Measurements from ENCODE around the gene SOX5. TPM values are rescaled to one million over a fixed set of nuclear protein-coding genes. Genes with fewer than 3 reads are reported as not detected.
"Not testable (repeated sequence)": the region's sequence is repeated elsewhere in the genome, so short reads cannot be mapped to it uniquely, and the experiment has no call there.

The SOX5 gene
- polyA plus RNA-seq, 1 experiment: 6.7 TPM

DNA sequence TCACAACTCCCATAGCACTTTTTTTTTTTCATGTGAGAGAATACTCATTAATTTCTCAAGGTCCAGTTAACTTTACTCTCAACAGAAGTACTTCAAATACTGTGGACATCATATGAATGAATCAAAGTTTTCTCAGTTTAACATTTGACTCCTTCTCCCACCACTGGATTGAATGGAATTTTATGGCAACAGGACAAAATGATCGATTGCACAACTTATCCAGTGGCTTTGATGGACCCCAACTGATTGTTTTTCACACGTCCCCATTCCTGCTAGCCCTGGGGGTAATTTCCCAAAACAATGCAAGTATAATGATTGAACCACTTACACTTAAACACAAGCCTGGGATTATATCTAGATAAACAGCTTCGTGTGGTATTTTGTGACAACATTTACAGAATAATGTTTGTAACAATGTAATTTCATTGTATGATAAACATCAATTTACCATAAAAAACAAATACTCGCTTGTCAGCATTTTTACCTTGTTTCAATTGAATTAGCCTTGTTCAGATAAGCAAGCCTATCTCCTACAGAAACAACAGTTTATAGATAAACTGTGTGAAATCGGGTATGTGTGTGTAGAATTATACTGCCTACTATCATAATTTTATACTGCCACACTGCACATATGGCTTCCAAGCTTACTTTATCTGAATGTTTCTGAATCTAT lies 60.9 kb downstream of the SOX5 start:
- POLR2A ChIA-PET: no interaction called here
- H3K9me3 ChIP-seq (ENCODE audit: control insufficient read depth, insufficient read depth, low read length): no peaks in the 10 kb centered on the region
- H3K4me3 ChIP-seq (ENCODE audit: low read depth, low read length): no peak overlapping the region
- CTCF ChIA-PET: no interaction called here
- no peak for TF ChIP-seq CTCF (IDR thresholded peaks at IDR 0.05; ENCODE audit: low read depth, low read length)
- DNase-seq (ENCODE audit: low read depth, low spot score): no peak
- H3K27ac ChIP-seq (ENCODE audit: low read depth, low read length): no peak overlapping the region
- H3K27me3 ChIP-seq (ENCODE audit: control insufficient read depth, insufficient read depth, low read length): no peaks in the 10 kb centered on the region

GRCh38 chr12:23887055-23887835 lies 62.2 kb downstream of the SOX5 start:
- ChIA-PET CTCF (no interaction called here), POLR2A (no interaction called here)
- Histone ChIP-seq H3K4me3 (ENCODE audit: low read depth, low read length) (no peak overlapping the region), H3K27me3 (ENCODE audit: control insufficient read depth, insufficient read depth, low read length) (no peaks in the 10 kb centered on the region), H3K9me3 (ENCODE audit: control insufficient read depth, insufficient read depth, low read length) (no peaks in the 10 kb centered on the region), H3K27ac (ENCODE audit: low read depth, low read length) (no peak overlapping the region)
- TF ChIP-seq CTCF (IDR thresholded peaks at IDR 0.05; ENCODE audit: low read depth, low read length): no peak
- no peak for DNase-seq (ENCODE audit: low read depth, low spot score)

DNA sequence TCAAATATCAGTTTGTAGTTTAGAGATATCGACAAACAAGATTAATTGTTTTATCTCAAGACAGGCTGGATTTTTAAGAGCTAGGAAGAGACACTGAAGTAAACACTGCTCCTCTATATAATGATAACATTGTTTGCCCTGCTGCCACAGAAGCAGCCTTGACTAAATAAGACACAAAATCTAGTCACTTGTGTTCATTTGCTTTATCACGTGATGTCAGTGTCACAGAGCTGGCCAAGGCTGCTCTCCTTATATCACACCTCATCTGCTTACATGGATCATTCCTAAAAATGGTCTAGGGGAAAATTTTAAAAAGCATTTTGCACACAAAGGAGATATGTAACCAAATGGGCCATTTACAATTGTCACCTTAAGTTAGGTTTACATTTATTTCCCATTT lies 64.1 kb downstream of the SOX5 start:
- no peak for TF ChIP-seq CTCF (IDR thresholded peaks at IDR 0.05; ENCODE audit: low read depth, low read length)
- POLR2A ChIA-PET: no interaction called here
- DNase-seq (ENCODE audit: low read depth, low spot score): no peak
- Histone ChIP-seq H3K9me3 (ENCODE audit: control insufficient read depth, insufficient read depth, low read length) (no peaks in the 10 kb centered on the region), H3K4me3 (ENCODE audit: low read depth, low read length) (no peak overlapping the region), H3K27ac (ENCODE audit: low read depth, low read length) (no peak overlapping the region), H3K27me3 (ENCODE audit: control insufficient read depth, insufficient read depth, low read length) (no peaks in the 10 kb centered on the region)
- CTCF ChIA-PET: no interaction called here

DNA sequence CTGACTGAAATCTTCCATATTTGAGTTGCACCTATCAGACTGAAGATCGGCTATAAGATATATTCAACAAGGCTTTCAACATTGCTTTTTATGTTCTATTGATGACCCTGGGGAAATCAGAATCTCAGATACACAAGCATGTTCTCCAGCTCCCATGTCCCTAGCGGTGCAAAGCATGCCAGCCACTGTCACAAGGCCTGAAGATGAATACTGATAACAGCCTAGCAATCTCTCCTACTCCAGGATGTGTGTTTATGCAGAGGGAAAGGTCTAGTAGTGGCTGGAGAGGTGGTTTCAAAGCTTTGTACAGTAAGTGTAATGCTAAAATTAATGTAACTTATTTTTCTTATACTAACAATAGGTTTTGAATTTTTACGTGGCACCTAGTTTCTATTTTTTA lies 64.6 kb downstream of the SOX5 start:
- H3K27me3 ChIP-seq (ENCODE audit: control insufficient read depth, insufficient read depth, low read length): no peaks in the 10 kb centered on the region
- ChIA-PET CTCF (no interaction called here), POLR2A (no interaction called here)
- H3K4me3 ChIP-seq (ENCODE audit: low read depth, low read length): no peak overlapping the region
- no peaks in the 10 kb centered on the region for H3K9me3 ChIP-seq (ENCODE audit: control insufficient read depth, insufficient read depth, low read length)
- no peak overlapping the region for H3K27ac ChIP-seq (ENCODE audit: low read depth, low read length)
- no peak for TF ChIP-seq CTCF (IDR thresholded peaks at IDR 0.05; ENCODE audit: low read depth, low read length)
- DNase-seq (ENCODE audit: low read depth, low spot score): no peak

DNA sequence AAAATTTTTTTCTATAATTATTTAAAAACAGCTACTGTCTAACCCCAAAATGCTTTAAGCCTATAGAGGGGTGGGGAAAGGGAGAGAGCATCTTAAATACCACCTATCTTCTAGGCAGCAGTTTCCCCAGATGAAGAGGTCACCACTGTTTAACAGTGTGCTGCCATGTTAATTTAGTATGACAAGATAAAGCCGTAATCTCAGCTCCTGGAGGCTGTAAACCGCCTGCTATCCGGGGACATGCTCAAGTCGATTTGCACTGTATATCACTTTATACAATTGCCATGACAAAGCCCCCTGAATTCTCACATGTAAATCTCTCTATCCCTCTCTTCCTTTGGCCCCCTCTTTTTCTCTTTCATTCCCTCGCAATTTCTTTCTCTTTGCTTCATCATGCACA lies 68.5 kb downstream of the SOX5 start:
- ChIA-PET POLR2A (no interaction called here), CTCF (no interaction called here)
- no peak for TF ChIP-seq CTCF (IDR thresholded peaks at IDR 0.05; ENCODE audit: low read depth, low read length)
- Histone ChIP-seq H3K27ac (ENCODE audit: low read depth, low read length) (no peak overlapping the region), H3K27me3 (ENCODE audit: control insufficient read depth, insufficient read depth, low read length) (no peaks in the 10 kb centered on the region), H3K4me3 (ENCODE audit: low read depth, low read length) (no peak overlapping the region), H3K9me3 (ENCODE audit: control insufficient read depth, insufficient read depth, low read length) (no peaks in the 10 kb centered on the region)
- DNase-seq (ENCODE audit: low read depth, low spot score): no peak

GRCh38 chr12:23876618-23877017 lies 72.9 kb downstream of the SOX5 start:
- H3K27ac ChIP-seq (ENCODE audit: low read depth, low read length); POLR2A ChIA-PET; CTCF ChIA-PET: not testable (repeated sequence)

More at GRCh38 chr12:23876618-23877017, 72.9 kb downstream of the SOX5 start:
- H3K9me3 ChIP-seq (ENCODE audit: control insufficient read depth, insufficient read depth, low read length); H3K27me3 ChIP-seq (ENCODE audit: control insufficient read depth, insufficient read depth, low read length); H3K4me3 ChIP-seq (ENCODE audit: low read depth, low read length); DNase-seq (ENCODE audit: low read depth, low spot score): not testable (repeated sequence)

All from AG04450 (cell line).